ENCODE data around the gene CHD9NB.
A peak's percentile ranks its signal among the peaks of the same experiment; 100 is the strongest.

CHD9NB gene

DNA sequence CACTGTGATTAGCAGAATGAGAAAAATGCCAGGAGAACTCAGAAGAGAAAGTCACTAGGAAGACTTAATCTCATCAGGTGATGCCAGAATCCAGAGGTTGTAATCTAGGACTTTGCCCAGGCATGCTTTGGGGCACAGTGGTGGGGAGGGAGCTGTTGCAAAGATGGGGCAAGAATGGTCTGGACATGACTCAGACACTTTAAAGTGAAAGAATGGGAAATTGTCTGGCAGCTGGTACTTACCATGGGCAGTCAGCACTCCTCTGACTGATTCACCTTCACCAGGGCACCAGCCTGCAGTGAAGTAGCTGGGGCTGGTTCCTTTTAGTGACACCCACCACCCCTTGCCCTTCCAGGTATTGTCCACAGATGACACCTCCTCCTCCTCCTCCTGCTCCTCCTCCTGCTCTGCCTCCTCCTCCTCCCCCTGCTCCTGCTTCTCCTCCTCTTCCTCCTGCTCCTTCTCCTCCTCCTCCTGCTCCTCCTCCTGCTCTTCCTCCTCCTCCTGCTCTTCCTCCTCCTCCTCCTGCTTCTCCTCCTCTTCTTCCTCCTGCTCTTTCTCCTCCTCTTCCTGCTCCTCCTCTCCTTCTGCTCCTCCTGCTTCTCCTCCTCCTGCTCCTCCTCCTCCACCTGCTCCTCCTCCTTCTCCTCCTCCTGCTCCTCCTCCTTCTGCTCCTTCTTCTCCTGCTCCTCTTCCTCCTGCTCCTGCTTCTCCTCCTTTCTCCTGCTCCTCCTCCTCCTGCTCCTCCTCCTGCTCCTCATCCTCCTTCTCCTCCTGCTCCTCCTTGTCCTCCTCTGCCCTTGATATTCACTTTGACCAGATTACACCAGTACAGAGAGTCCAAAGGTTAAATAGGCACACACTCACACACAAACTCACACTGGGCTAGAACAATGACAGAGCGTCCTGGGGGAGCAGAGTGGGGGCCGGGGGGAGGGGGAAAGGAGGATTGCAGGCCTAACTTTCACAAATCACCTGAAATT, at the start of gene CHD9NB:
TSS of gene CHD9NB (minus strand) at position 379 of the 983 bp plus-strand sequence. CDS start 8,739 bp downstream, outside the sequence.
- DNase-seq, result no peak

DNA sequence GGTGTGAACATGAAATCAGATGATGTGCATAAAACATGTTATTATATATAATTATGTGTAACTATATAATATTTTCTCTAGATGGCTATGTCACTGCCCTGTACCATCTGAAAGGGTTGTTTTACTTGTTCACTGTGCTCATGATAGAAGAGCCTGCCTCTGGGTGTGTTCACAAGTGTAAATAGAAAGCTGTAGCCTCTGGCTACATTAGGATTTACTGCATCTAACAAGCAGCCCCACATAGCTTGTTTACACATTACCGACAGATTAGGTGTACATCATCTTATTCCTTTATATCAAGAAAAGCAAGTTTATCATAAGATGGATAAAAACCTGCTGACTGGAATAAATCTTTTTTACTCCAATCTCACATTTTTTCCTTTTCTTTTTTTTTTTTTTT, 48.2 kb upstream of the CHD9NB start:
- DNase-seq, result no peak

DNA sequence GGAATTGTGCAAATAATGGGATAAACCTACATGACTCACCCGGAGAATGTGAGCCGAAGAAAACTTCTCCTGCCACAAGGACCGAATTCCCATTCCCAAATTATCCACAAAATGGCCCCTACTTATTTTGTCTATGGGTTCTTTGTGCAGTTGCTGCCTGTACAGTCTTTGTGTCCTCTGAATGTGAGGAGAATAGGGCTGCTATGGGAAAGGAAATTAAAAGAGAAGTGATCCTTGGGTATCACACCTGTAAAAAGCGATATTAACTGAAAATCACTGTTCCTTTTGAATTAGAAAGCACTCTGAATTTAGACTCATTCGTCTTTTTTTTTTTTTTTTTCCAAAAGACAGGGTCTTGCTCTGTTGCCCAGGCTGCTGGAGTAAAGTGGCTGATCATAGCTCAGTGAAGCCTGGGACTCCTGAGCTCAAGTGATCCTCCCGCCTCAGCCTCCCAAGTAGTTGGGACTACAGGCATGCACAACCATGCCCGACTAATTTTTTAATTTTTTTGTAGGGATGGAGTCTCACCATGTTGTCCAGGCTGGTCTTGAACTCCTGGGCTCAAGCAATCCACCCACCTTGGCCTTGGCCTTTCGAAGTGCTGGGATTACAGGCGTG, 47.5 kb upstream of the CHD9NB start:
- DNase-seq, result no peak

DNA sequence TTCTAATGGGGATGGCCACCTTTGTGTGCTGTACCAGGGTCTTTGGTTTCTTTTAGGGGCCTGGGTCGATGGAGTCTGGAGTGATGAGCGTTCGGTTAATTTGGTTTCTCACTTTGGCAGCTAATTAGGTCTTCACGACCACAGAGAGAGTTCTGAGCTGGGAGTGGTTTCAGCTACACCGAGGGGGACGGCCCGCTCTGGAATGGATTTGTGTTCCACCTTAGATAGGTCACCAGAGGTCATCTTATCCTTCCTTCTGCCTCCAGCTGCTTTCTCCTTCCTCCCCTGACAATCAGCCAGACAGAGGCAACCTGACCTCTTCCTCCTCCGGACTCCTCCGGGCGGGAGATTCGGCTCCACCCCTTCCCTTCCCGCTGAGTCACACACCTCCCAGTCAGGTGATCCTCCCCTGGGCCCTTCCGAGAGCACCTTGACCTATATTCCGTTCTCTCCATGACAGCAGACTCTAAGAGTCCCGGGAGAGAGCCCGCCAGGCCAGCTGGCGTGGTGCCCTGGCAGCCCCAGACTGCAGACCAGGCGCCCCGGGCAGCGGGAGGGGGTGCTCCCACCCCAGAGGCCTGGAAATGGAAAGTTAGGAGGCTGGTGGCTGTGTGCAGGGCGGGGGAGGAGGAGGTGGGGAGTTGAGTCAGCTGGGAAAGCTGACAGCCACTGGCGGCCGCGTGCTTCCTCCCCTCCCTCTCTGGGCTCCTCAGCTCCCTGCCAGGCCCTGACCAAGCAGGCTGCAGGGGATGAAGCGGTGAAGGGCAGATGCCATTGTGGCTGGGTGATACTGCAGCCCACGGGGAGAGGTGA, 46.8 kb upstream of the CHD9NB start:
- DNase-seq, result peak; percentile 25

DNA sequence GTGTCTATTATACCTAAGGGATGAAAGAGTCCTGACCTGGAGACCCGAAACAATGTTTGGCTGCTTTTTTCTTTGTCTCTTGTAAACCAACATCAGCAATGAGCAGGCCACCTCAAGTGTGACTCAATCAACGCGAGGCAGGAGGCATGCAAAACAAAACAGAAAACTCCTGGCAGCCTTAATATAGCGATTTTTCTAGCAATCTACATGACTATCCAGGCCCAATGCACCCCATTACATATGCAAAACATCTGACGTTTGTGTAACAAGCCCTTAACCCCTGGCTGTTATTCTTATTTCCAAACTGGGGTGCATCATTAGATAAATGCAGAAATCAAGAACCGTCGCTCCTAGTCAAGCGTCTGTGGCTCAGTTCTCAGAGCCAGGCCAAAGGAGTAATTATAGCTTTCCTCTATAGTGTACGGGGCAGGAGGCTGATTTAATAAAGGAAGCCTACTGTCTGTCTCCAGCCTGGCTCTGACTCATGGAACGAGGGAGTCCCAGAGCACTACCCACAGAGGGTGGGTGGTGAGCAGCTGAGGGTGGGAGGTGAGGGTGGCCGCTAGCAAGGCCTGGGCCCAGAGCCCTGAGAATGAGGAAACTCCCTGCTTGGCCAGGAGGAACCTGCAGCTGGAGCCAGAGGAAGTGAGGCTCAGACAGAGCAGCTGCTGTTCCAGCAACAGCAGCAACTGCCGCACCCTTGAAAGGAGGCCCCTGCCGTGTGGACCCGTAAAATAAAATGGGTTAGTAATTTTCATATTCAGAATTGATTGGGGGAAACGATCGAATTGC, 46.0 kb upstream of the CHD9NB start:
- peak; percentile 15 for DNase-seq

DNA sequence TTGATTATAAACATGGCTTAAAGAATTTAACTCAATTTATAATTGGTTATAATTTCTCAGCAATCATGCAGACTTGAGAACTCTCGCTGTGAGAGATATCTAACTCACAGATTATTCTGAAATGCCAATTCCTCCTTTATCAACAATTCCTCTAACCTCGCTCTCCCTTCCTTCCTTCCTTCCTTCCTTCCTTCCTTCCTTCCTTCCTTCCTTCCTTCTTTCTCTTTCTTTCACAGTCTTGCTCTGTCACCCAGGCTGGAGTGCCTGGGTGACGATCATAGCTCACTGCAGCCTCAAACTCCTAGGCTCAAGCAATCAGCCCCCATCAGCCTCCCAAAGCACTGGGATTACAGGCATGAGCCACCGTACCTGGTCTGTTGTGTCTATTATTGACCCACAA, 44.5 kb upstream of the CHD9NB start:
- no peak for DNase-seq

DNA sequence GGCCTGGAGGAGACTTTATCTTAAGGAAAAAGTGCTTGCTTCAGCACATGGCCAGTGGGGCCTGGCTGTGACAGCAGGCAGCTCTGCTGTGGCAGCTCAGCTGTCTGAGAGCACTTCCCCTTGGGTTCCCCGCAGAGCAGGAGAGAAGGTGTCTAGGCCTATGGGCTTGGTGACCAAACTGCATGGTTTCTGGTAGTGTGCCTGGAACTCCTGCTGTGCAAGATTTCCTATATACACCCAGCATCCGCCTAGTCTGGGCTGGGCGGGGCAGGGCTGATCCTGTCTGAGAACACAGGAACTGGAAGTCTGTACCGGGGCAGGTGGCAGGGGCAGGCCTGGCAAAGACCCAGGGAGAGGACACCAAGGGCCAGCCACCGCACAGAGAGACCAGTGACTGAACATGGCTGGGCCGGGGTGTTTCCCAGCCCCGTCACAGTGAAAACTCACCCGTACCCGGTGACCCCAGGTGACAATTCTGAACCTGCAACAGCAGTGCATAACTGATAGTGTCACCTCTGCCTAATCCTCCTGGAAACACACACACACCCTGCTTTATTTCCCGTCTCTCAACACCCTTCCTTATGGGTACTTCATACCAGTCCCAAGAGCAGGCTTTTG, 41.4 kb upstream of the CHD9NB start:
- no peak for DNase-seq

DNA sequence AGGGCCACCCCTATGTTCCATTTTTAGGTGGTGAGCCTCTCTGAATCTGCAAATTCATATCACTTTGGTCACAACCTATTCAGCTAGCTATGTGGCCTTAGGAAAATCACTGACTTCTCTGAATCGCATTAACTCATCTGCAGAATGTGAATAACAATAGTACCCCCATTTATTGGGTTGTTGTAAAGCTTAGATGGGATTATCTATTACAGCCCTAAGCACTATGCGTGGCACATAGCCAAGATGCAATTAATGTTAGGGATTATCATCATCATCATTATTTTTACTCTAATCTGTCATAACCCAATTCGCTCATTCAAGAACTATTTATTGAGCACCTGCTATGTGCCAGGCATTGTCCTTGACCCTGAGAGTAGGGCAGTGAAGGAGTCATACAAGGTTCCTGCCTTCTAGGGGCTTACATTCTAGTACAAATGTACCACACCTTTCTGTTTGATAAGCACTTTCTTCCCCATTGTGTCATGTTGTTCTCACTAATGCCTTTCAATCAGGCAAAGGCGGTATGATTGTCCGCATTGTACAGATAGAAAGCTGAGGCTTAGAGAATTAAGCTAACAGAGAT, 40.6 kb upstream of the CHD9NB start:
- no peak for DNase-seq

DNA sequence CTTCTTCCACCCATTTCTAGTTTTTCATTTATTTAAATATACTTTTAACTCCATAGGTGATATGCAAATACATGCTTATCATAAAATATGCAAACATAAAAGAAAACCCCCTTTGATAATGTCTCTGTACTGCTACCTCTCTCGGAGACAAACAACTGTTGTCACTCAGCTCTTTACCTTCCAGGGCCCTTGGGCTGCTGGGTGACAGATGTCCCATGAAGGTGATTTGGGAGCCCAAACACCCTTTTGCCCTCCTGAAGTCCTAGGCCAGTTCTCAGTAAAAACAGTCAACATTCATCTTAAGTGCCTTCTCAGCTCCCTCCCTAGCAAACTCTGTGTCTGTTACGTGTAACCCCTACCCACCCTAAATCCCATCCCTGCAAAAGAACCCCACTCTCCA, 39.6 kb upstream of the CHD9NB start:
- no peak for DNase-seq

DNA sequence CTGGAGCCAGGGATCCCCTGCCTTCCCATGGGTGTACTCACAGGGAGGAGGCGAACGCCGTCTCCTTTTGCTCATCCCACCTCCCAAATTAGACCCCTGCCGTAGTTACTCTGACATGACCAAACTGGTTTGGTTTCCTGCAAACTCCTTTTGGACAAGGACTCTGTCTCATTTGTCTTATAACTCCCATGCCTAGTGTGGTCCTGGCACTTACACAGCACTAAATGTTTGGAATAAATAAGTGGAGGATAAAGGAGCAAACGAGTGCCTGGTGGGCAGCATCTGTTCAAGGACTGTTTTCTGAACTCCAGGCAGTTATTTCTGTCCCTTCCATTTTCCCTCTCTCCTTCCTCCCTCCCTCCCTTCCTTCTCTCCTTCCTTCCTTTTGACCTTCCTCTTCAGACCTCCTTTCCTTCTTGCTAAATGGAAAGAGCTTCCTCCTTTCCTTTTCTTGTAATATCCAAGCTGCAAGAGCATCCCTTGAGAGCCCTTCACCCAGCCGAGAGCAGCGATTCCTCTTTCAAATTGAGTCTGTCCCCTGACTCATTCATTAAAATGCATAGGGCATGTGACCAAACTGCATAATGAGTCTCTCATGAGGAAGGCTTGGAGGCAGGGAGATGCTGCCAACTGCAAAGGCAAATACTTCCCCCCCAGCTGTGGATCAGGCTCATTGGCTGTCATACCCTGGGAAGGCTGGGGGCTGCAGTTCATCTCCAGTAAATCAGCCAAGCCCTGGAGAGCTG, 38.9 kb upstream of the CHD9NB start:
- no peak for DNase-seq

DNA sequence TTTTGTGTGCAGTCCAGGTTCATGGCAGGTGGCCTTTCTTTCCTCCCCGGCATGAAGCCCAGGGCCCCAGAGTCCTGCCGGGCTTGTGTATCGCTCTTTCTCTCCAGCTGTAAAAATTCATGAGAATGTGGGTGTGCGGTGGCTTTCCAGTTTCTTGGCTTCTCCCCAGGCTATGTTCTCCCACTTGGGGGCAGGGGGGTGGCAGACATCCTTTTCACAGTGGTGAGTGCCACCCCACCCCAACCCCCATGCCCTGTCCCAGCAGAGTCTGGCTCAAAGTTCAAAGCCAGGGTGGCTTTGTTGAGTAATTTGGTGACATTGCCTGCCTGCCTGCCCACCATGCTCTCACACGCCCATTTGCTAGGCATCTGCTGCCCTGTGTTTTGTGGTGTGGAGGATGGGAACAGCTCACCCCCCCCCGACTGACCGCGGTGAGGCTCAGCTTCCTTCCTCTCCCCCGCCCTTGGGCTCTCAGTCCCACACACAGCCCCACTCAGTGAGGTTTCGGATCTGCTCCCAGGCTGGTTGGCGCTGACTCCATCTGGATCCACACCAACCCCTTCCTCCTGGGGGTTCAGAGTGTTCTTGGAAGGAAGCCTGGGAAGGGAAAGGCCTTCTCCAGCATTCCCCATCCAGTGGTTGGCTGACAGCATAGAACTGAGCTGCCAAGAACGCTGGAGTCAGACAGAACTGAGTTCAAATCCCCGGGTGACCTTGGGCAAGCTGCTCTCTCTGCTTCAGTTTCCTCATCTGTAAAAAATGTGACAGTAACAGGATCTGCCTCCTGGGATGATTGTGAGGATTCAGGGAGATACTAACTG, 38.1 kb upstream of the CHD9NB start:
- no peak for DNase-seq

DNA sequence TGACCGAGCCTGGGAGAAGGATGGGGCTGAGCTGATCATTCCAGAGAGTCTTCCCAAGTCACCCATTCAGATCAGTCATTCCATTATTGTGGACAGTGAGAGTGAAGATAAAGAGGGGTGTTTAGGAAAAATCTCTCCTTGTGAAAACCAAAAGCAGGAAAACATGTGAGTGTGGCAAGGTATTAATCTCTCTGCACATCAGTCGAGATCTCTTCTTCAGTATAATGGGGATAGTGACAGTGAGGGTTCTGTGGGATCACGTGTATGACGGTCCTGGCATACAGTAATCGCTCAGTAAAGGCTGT, 37.5 kb upstream of the CHD9NB start:
- no peak for DNase-seq

DNA sequence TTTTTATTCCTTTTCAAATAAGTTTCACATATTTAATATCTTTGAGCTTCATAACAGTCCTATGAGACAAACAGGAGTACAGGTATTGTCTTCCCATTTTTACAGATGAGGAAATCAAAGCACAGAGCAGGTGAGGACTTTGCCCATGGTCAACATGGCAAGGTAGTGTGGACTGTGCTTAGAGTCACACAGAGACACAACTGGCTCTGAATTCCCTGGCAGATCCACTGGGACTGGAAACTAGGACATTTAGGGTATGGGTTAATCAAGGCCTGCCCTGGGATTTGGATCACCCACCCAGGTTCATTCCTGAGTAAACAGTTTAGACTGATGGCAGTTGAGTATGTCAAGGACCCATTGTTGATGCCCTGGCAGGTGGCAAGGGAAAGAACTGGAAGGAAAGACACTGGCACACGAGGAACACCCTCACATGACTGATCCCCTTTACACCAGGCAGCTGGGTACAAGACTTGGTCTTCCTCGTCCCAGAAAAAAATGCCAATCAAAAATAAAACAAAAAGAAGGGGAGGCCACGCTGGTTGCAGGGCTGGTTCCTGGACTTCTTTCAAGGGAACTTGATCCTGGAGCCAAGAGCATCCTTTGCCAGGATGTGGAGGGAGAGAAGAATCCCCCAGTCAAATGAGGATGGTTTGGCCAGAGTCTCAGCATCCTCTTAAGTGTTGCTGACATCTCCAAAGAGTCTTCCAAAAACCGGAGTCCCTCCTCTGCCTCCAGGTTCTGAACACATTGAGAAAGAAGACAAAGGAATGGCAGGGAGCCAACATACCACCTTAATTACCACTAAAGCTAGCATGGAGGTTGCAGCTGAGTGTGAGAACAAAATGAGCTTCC, 37.0 kb upstream of the CHD9NB start:
- DNase-seq, result no peak

DNA sequence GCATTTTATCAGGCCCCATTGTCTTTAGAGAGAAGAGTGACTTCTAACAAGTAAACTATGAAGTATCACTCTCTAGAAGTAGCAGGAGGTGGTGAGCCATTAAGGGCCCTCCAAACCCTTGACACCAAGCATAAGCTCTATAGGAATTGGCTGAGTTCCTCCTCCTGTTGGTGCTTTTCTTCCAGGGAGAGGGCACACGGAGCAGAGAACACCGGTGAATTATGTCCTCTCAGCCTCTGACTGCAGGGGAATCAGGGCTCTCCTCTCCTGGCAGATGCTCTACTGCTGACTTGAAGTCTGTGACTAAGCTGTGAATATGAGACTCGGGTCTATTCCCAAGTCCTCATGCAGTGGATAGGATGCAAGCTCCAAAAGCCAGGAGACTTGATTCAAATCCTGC, 34.4 kb upstream of the CHD9NB start:
- no peak for DNase-seq

DNA sequence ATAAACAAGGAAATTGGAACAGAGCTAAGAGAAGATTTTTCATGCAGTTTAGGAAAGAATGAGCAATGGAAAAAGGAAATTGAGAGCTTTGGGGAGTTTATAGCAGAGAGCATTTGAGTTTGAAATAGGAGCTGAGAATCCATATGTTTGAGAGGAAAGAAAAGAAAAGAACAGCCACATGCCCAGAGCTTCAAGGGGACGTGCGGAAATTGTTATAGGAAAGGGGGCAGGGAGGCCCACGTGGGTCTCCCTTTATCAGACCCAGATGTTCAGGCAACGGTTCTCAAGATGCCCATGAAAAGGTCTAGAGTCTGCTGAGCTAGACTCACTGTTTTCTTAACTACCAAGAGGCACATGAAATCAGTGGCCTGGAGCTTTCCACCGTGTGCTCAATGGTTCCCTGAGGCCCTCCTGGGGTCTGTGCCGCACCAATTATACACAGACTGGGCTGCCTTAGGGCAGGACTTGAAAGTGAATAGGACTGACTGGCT, 33.3 kb upstream of the CHD9NB start:
- no peak for DNase-seq

DNA sequence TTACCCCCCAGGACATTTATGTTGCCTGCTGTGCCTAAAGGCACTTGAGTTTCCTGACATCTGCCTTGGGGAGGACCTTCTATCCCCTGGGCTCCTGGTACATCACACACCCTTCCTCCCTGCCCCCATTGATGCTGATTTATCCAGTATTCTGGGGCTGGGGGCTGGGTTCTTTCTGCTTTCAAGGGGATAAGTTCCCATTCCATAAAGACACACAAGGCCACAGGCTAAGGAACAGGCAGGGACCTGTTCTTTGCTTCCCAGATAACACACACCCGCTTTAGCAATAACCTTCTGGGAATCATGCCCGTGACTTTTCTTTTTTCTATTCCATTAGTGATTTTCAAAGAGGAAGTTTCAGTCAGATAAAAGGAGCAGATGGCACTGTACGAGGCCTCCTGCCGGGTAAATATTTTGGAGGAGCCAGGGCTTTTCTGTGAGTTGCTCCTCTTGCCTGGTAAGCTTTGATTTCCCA, 32.7 kb upstream of the CHD9NB start:
- no peak for DNase-seq

DNA sequence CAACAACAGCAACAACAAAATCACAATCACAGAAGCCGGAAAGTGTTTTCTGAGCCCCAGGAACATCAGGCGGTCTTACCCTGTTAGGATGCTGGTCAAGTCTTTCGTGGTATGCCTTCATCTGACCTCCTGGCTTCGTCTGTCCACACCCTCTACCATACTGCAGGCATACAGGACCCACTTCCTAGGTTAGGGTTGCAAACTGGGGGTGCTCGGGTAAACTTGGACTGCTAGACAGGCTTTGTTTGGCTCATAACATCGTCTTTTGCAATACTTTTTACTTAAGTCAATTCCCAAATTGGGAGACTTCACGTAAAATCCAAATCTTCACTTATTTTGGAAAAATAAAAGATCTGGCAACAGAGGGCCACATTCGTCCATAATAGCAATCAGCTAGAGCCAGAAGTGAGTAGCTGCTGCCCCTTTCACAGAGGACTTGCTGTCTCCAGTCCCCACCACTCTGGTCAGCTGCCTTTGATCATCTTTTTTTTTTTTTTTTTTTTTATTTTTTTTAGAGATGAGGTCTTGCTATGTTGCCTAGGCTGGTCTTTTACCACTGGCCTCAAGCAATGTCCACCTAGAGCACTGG, 32.1 kb upstream of the CHD9NB start:
- no peak for DNase-seq

DNA sequence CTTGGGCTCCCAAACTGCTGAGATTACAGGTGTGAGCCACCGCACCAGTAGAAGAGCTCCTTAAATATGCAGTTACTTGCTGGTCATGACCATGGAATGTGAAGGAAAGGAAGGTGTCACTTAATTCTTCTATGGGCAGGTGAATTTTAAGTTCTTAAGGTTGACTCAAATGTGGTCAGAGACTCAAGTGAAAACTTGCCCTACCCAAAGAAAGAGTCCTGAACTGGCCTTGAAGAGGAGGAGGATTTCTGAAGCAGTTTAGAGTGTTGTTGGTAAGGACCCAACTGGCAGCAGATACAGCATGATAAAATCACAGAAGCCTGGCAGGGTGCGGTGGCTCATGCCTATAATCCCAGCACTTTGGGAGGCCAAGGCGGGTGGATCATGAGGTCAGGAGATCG, 31.4 kb upstream of the CHD9NB start:
- DNase-seq, result no peak

DNA sequence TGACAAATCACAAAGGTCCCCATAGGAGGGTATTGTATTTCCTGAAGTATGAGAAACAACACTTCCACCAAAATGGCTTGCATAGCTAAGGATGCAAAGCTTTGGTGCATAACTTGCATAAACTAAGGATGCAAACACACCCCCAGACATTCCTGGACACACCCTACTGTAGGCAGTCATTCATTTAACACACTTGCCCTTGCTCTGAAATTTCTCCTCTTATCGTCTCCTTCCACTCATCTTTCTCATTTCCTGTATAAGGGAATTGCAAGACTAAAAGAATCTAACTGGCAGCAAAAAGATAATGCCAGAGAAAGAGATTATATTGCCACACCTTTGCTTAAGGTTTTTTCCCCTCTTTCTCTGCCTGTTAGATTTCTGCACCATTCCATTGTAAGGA, 30.4 kb upstream of the CHD9NB start:
- DNase-seq, result no peak

Data from activated CD4-positive, alpha-beta T cell treated with anti-CD3 and anti-CD28 coated beads for 1 hour (primary cell).